Epithelial cell of proximal tubule (primary cell): ENCODE data around the gene MRPS16. TPM values are rescaled to one million over a fixed set of nuclear protein-coding genes. Genes with fewer than 3 reads are reported as not detected.

ENCODE experiments used
- DNase-seq: peaks from one replicate; pipeline ENCODE4 v3.0.0-alpha.2; 2011; ENCODE audit warnings: low read depth
- H3K4me3 ChIP-seq: 2 replicates; pipeline ENCODE4 v1.5.1; 2011; ENCODE audit warnings: low read depth, mild to moderate bottlenecking, low read length
- CTCF ChIP-seq: conservative IDR thresholded peaks from 2 replicates; pipeline ENCODE4 v1.5.1; 2012; ENCODE audit warnings: low read depth, mild to moderate bottlenecking, low read length
- total RNA-seq: library from RNA; depleted of rRNA; stranded (reverse); fragments of >200 nt; gene quantifications from 2 replicates; pipeline ENCODE4 v1.2.3, GENCODE V29; 2015

Gene MRPS16
- total RNA-seq, 1 donor from 2014 or later = 51.1 TPM

DNA sequence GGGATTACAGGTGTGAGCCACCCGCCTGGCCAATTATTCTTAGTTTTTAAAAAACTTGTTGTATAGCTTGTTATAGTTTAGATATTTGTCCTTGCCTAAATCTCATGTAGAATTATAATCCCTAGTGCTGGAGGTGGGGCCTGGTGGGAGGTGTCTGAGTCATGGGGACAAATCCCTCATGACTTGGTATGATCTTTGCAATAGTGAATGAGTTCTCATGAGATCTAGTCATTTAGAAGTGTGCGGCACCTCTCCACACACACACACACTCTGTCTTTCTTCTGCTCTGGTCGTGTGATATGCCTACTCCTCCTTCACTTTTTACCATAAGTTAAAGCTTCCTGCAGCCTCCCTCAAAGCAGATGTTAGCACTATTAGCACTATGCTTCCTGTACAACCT, 47.4 kb downstream of the MRPS16 start:
- no peak overlapping the region for H3K4me3 ChIP-seq
- TF ChIP-seq CTCF = no peak
- DNase-seq = no peak

Other genes with a start within 250 kb of the MRPS16 start
- gene P4HA1, start 155.8 kb downstream of the MRPS16 start, total RNA-seq = 22.6 and 116 TPM in 2 replicates
- 2.9 and 3.6 TPM in 2 replicates for gene NUDT13, start 142.2 kb downstream of the MRPS16 start, total RNA-seq
- gene ECD, start 84.6 kb downstream of the MRPS16 start, total RNA-seq = 26.0 and 38.8 TPM in 2 replicates
- gene FAM149B1, start 84.5 kb downstream of the MRPS16 start, total RNA-seq = 4.3 and 8.4 TPM in 2 replicates
- 69.0 and 96.4 TPM in 2 replicates for gene DNAJC9, start 5.4 kb downstream of the MRPS16 start, total RNA-seq
- gene CFAP70, start 106.2 kb upstream of the MRPS16 start, total RNA-seq = 0.14 and 0.98 TPM in 2 replicates
- gene ANXA7, start 161.4 kb upstream of the MRPS16 start, total RNA-seq = 95.9 and 132 TPM in 2 replicates
- gene MSS51, start 180.9 kb upstream of the MRPS16 start, total RNA-seq = 0.80 and 1.1 TPM in 2 replicates
- gene PPP3CB, start 243.4 kb upstream of the MRPS16 start, total RNA-seq = 15.5 and 21.9 TPM in 2 replicates